Measurements from ENCODE around the gene PSME2. TPM values are rescaled to one million over a fixed set of nuclear protein-coding genes. Genes with fewer than 3 reads are reported as not detected.

The PSME2 gene
- total and polyA plus RNA-seq, 10 of the 15 experiments (the other 5 are each of a cell fraction or from before 2014, with no cell fraction given) = 510 to 3,542 (median 913) TPM

DNA sequence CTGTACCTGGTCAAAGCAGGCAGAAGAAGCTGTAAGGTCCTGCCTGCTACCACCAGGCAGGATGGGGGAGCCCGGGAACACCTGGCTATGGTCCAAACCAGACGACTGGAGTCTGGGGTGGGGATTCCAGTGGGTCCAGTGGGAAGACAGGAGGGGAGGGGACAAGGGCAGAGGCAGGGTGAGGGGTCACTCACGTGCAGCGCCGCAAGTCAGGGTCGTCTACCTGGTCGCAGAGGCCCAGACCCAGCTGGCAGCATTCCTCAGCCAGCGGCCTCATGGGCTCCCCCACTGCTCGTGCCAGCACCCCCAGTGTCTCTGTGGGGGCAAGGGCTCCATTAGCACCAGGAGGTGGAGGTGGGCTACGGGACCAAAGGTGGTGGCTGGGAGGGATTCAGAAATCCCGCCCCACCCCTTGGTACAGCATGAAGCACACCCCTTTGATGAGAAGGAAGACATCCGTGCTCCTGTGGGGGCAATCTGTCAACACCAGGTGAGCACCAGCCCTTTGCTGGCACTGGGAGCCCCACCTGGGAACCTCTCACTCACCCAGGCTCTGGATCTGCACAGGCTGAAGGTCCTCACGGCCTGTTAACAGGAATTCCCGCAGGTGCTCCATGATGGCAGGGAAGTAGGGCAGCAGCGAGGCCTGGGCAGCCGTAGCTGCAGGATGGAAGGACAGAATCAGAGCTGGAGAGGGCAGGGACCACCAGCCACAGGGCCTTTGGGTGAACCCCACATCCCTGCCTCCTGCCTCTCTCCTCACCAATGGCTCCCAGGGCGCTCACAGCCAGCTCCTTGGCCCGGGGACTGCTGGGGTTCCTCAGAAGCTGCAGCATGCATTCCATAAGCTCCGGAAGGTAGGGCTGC is 37.9 kb upstream of the PSME2 start:
- 92% methylated on average over 19 of the region's 19 CpGs for WGBS (ENCODE audit: insufficient coverage, insufficient replicate concordance, low lambda C conversion rate, missing lambda C conversion rate)

DNA sequence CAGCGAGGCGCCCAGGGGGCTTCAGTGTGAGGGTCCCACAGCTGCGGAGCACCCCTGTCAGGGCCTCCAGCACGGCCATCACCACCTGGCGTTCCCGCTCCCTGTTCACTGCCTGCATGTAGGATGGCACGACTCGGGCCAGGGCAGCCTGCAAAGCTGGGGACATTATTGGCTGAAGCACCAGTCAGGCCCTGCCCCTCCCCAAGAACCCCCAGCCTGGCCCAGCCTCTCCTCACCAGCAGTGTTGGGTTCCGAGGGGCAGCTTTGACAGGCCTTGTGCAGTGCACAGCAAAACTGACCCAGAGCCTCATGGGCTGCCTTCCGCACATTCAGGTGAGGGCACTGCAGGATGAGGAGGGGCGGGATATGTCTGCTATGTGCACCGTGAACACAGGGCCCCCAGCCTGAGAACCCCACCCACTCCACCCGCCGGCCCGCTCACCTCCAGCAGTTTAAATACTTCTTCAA is 36.6 kb upstream of the PSME2 start:
- CTCF ChIA-PET = no interaction called here
- TF ChIP-seq POLR2AphosphoS5 (IDR thresholded peaks at IDR 0.05; ENCODE audit: low read length) (peak; percentile 50; the same call in 1 of the 2 replicates), POLR2A (IDR thresholded peaks at IDR 0.05; ENCODE audit: low read depth, low read length) (peak; percentile 74), SRF (IDR thresholded peaks at IDR 0.05; ENCODE audit: low read depth in 2 of 2, low read length in 2 of 2) (no peak)
- TF ChIP-seq, protein P1, sequence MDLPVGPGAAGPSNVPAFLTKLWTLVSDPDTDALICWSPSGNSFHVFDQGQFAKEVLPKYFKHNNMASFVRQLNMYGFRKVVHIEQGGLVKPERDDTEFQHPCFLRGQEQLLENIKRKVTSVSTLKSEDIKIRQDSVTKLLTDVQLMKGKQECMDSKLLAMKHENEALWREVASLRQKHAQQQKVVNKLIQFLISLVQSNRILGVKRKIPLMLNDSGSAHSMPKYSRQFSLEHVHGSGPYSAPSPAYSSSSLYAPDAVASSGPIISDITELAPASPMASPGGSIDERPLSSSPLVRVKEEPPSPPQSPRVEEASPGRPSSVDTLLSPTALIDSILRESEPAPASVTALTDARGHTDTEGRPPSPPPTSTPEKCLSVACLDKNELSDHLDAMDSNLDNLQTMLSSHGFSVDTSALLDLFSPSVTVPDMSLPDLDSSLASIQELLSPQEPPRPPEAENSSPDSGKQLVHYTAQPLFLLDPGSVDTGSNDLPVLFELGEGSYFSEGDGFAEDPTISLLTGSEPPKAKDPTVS (IDR thresholded peaks at IDR 0.05; ENCODE audit: low read depth, low read length) = no peak
- no peaks in the 10 kb centered on the region for H4K20me1 ChIP-seq (ENCODE audit: control insufficient read depth, insufficient read depth)
- H3K79me2 ChIP-seq (ENCODE audit: control insufficient read depth, insufficient read depth, low read length) = peaks cover 14% of the 10 kb centered on the region
- intact Hi-C loops (cut with micrococcal nuclease; ENCODE audit: unreplicated experiment) = no loop called here
- FAIRE-seq (no peak), DNase-seq (ENCODE audit: low read depth, low spot score) (no peak), ATAC-seq (no peak)
- BruUV-seq (replicated peaks) = no TSS peak
- POLR2A ChIA-PET = no interaction called here
- H3K36me3 ChIP-seq (ENCODE audit: control insufficient read depth in 2 of 2, insufficient read depth in 2 of 2, low read length in 1 of 2) = peaks cover 25 to 55% of the 10 kb centered on the region in 2 experiments
- RAD21 ChIA-PET (ENCODE audit: unreplicated experiment) = interaction anchor here (0.5 kb wide), 1 partner anchor 21 kb away, joined by 3 read pairs; no protein-coding TSS in a partner anchor
- no peak overlapping the region for H3K4me3 ChIP-seq
- no peaks in the 10 kb centered on the region for H3K27me3 ChIP-seq (replicated peaks in 1 of 2; ENCODE audit: control insufficient read depth in 2 of 2, insufficient read depth in 2 of 2, low read length in 1 of 2)
- no peak overlapping the region for H3K4me2 ChIP-seq (ENCODE audit: control insufficient read depth, insufficient read depth)
- 98% methylated on average over 14 of the region's 15 CpGs for WGBS (ENCODE audit: insufficient coverage, insufficient replicate concordance, low lambda C conversion rate, missing lambda C conversion rate)
- H2AFZ ChIP-seq (ENCODE audit: control insufficient read depth, low read depth, low read length) = no peak overlapping the region
- in situ Hi-C loops (cut with MboI) = no loop called here
- 0 out of 2 replicates have a peak, but pooled peaks cover 4% of the 10 kb centered on the region for H3K4me1 ChIP-seq (ENCODE audit: control insufficient read depth, insufficient read depth, low read length)
- SMC1A ChIA-PET (ENCODE audit: uncharacterized antibody, unreplicated experiment) = interaction anchor here (0.9 kb wide), 1 partner anchor 13 kb away, joined by 3 read pairs; the partner anchor contains the start of gene TM9SF1
- no peak overlapping the region for H3K9ac ChIP-seq (ENCODE audit: control insufficient read depth, insufficient read depth, low read length)
- H3K27ac ChIP-seq (ENCODE audit: control insufficient read depth, insufficient read depth) = no peak overlapping the region
- H3K9me3 ChIP-seq (replicated peaks; ENCODE audit: control insufficient read depth, insufficient read depth, low read length) = no peaks in the 10 kb centered on the region

More for the DNA sequence above, 37.9 kb upstream of the PSME2 start:
- Histone ChIP-seq H4K20me1 (ENCODE audit: control insufficient read depth, insufficient read depth) (no peaks in the 10 kb centered on the region), H3K36me3 (ENCODE audit: control insufficient read depth in 2 of 2, insufficient read depth in 2 of 2, low read length in 1 of 2) (peaks cover 23 to 49% of the 10 kb centered on the region in 2 experiments), H3K27me3 (replicated peaks in 1 of 2; ENCODE audit: control insufficient read depth in 2 of 2, insufficient read depth in 2 of 2, low read length in 1 of 2) (no peaks in the 10 kb centered on the region), H3K9me3 (replicated peaks; ENCODE audit: control insufficient read depth, insufficient read depth, low read length) (no peaks in the 10 kb centered on the region), H3K79me2 (ENCODE audit: control insufficient read depth, insufficient read depth, low read length) (peaks cover 20% of the 10 kb centered on the region), H3K9ac (ENCODE audit: control insufficient read depth, insufficient read depth, low read length) (no peak overlapping the region), H3K27ac (ENCODE audit: control insufficient read depth, insufficient read depth) (no peak overlapping the region), H3K4me1 (ENCODE audit: control insufficient read depth, insufficient read depth, low read length) (0 out of 2 replicates have a peak, but pooled peaks cover 4% of the 10 kb centered on the region), H2AFZ (ENCODE audit: control insufficient read depth, low read depth, low read length) (no peak overlapping the region), H3K4me3 (no peak overlapping the region), H3K4me2 (ENCODE audit: control insufficient read depth, insufficient read depth) (no peak overlapping the region)
- no TSS peak for BruUV-seq (replicated peaks)
- intact Hi-C loops (cut with micrococcal nuclease; ENCODE audit: unreplicated experiment) = no loop called here
- ChIA-PET RAD21 (ENCODE audit: unreplicated experiment) (no interaction called here), POLR2A (no interaction called here), SMC1A (ENCODE audit: uncharacterized antibody, unreplicated experiment) (no interaction called here), CTCF (no interaction called here)
- in situ Hi-C loops (cut with MboI) = no loop called here
- no peak for DNase-seq (ENCODE audit: low read depth, low spot score)
- no peak for FAIRE-seq
- ATAC-seq = no peak
- no peak for TF ChIP-seq SMAD5 (IDR thresholded peaks at IDR 0.05; ENCODE audit: low read depth)
- no peak for TF ChIP-seq MXI1 (IDR thresholded peaks at IDR 0.05; ENCODE audit: low read depth, low read length)
